ENCODE results near the gene IST1.
A peak's percentile ranks its signal among the peaks of the same experiment; 100 is the strongest.

IST1 gene

DNA sequence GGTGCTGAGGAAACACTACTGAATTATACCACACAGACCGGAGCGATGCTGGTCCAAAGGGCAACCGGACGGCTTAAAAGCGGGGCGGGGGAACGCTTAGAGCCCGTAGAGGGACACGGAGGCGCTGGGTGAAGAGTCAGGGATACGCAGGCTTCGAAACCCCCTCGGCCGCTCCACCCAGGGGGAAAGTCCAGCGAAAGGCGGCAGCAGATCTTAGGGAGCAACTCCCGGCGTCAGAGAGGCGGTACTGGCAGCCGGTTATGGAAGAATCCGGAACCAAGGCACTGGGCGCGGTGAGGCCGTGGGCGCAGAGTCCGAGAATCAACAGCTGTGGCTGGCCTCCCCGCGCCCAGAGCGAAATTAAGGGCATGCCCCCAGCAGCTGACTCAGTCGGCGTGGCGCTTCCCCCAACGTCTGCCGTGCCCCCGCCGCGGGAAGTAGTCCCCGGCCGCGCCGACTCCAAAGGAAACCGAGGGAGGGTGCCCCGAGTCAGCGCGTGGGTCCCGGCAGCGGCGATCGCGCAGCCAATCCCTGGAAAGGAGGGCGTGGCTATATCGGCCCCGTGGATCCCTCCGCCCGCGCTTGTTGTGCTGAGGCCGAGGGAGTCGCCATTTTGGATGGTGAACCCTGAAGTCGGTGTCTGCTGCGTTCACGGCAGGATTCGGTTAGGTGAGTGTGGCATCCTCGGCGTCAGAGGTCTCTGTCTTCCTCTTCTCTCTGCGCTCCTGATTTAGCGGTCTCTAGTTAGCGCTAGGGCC is at the start of gene IST1:
IST1 (plus strand) TSS at position 611 of the 758 bp plus-strand sequence. CDS start 20,110 bp downstream, outside the sequence.
- no peaks in the 10 kb centered on the region; the same call in 1 of the 2 replicates for H3K4me1 ChIP-seq (ENCODE audit: insufficient read depth, low read length)
- no peaks in the 10 kb centered on the region for H3K27me3 ChIP-seq (ENCODE audit: insufficient read depth, low read length)
- H3K9ac ChIP-seq (ENCODE audit: low read depth, low read length) = peak within 1 kb of the TSS; percentile 98
- H3K36me3 ChIP-seq (ENCODE audit: insufficient read depth, low read depth, low read length) = peaks cover 7% of the 10 kb centered on the region; the same call in 1 of the 2 replicates
- peak within 1 kb of the TSS; percentile 96 for H3K4me3 ChIP-seq (ENCODE audit: low read length)
- peak within 1 kb of the TSS; percentile 88 for H3K27ac ChIP-seq (ENCODE audit: low read length)
- H3K9me3 ChIP-seq (ENCODE audit: insufficient read depth, low read depth, low read length) = no peaks in the 10 kb centered on the region

DNA sequence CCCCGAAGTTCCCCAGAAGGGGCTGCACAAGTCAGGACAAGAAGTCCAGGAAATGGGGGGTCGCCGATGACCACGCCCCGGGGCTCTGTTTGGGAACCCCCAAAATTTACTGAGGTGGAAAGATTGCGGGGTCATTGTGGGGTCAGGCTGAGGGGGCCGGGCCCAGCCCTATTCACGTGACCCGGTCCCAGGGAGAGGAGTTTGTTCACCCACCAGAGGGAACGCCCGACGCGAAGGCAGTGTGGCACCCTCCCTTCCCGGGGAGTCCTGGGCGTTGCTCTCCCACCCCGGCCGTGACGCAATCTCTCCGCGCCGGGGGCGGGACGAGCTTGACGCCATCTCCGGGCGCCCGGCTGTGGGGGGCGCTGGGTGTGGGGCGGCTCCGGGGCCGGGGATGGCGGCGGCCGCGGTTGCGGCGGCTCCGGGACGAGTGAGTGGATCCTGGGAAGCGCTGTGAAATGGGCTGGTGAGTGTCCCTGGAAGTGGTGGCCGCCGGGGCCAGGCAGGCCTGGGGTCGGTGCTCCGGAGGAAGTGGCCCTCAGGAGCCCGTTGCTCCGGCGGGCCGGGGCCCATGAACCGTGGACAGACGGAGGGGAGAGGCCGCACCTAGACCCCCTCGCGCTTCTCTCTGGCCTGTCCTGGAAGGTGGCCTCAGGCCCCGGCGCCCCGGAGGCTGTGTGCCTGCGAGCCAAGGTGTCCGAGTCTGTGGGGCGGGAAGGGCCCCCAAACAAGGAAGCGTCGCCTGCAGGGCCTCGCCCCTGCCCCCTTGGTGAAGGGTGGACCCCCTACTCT is 49.5 kb upstream of the IST1 start, which contains the start of gene ATXN1L:
ATXN1L (plus strand) TSS at position 338 of the 792 bp plus-strand sequence. CDS start 3,765 bp downstream, outside the sequence.
- H3K27ac ChIP-seq (ENCODE audit: low read length) = peak within 1 kb of the TSS; percentile 99
- no peaks in the 10 kb centered on the region for H3K9me3 ChIP-seq (ENCODE audit: insufficient read depth, low read depth, low read length)
- peak within 1 kb of the TSS; percentile 98 for H3K4me3 ChIP-seq (ENCODE audit: low read length)

DNA sequence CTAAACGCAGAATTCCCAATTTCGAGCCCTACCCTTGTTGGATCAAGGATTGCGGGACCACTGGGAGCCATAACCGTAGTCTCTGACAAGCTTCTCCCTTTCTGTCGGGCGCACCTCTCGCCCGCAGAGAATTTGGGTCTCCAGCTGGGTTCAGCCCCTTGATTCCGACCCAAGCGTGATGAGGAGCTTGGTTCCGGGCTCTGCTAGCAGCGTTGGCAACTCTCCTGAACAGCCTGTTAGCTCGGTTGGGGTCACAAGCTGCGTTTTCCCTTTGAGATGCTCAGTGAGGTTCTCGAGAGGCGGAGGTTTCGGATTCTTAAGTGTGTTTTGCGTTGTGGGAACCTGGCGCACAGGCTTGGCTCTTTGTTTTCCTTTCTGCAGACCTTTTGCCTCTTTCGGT is 48.9 kb upstream of the IST1 start:
- peaks cover 3% of the 10 kb centered on the region; the same call in 1 of the 2 replicates for H3K4me1 ChIP-seq (ENCODE audit: insufficient read depth, low read length)
- no peaks in the 10 kb centered on the region for H3K27me3 ChIP-seq (ENCODE audit: insufficient read depth, low read length)
- H3K9me3 ChIP-seq (ENCODE audit: insufficient read depth, low read depth, low read length) = no peaks in the 10 kb centered on the region
- H3K27ac ChIP-seq (ENCODE audit: low read length) = no peak overlapping the region
- H3K9ac ChIP-seq (ENCODE audit: low read depth, low read length) = peak overlapping the region; percentile 90
- H3K36me3 ChIP-seq (ENCODE audit: insufficient read depth, low read depth, low read length) = peaks cover 35% of the 10 kb centered on the region
- H3K4me3 ChIP-seq (ENCODE audit: low read length) = peak overlapping the region; percentile 98

More for the DNA sequence above, 49.5 kb upstream of the IST1 start, which contains the start of gene ATXN1L:
- H3K4me1 ChIP-seq (ENCODE audit: insufficient read depth, low read length) = peaks cover 3% of the 10 kb centered on the region; the same call in 1 of the 2 replicates
- H3K27me3 ChIP-seq (ENCODE audit: insufficient read depth, low read length) = no peaks in the 10 kb centered on the region
- peaks cover 29% of the 10 kb centered on the region for H3K36me3 ChIP-seq (ENCODE audit: insufficient read depth, low read depth, low read length)
- H3K9ac ChIP-seq (ENCODE audit: low read depth, low read length) = peak within 1 kb of the TSS; percentile 94

DNA sequence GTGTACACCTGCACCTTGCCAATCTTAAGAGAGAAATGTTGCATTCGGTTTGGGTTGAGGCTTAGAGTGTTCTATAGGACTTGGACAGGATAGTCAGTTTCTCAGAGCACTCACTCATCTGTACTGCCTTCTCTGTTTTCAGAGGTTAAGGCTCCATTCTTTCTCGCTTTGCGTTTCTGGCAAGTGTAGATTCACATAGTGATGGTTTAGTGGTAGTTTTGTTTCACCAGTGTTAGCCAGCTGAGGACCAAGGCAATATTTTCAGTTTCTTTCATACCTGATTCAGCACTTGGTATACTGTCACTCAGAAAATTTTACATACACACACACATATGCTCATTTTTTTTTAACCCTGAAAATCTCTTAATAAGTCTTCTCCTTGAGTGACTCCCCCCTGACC is 48.2 kb upstream of the IST1 start:
- no peak overlapping the region for H3K27ac ChIP-seq (ENCODE audit: low read length)
- H3K4me3 ChIP-seq (ENCODE audit: low read length) = peak overlapping the region; percentile 98
- H3K27me3 ChIP-seq (ENCODE audit: insufficient read depth, low read length) = no peaks in the 10 kb centered on the region
- peaks cover 3% of the 10 kb centered on the region; the same call in 1 of the 2 replicates for H3K4me1 ChIP-seq (ENCODE audit: insufficient read depth, low read length)
- peak overlapping the region; percentile 90; the same call in 1 of the 2 replicates for H3K9ac ChIP-seq (ENCODE audit: low read depth, low read length)
- peaks cover 40% of the 10 kb centered on the region for H3K36me3 ChIP-seq (ENCODE audit: insufficient read depth, low read depth, low read length)
- no peaks in the 10 kb centered on the region for H3K9me3 ChIP-seq (ENCODE audit: insufficient read depth, low read depth, low read length)

DNA sequence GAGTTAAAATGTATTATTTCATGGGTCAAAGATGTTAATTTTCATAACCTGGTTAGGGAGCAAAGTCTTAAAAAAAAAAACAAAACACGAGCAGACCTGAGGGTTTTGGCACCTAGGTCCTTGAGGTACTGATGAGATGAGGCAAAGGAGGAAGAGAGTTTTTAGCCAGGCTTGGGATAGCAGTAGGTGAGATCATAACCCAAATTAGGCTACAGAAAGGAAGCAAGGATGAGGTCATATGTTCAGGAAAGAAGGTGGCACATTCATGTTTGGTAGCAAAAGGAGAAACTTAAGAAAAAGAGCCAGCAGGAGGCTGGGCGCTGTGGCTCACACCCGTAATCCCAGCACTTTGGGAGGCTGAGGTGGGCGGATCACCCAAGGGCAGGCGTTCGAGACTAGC is 46.7 kb upstream of the IST1 start:
- Histone ChIP-seq H3K36me3 (ENCODE audit: insufficient read depth, low read depth, low read length) (peaks cover 53% of the 10 kb centered on the region), H3K27me3 (ENCODE audit: insufficient read depth, low read length) (no peaks in the 10 kb centered on the region), H3K4me1 (ENCODE audit: insufficient read depth, low read length) (peaks cover 3% of the 10 kb centered on the region; the same call in 1 of the 2 replicates), H3K4me3 (ENCODE audit: low read length) (no peak overlapping the region), H3K9me3 (ENCODE audit: insufficient read depth, low read depth, low read length) (no peaks in the 10 kb centered on the region), H3K9ac (ENCODE audit: low read depth, low read length) (no peak overlapping the region), H3K27ac (ENCODE audit: low read length) (no peak overlapping the region)

DNA sequence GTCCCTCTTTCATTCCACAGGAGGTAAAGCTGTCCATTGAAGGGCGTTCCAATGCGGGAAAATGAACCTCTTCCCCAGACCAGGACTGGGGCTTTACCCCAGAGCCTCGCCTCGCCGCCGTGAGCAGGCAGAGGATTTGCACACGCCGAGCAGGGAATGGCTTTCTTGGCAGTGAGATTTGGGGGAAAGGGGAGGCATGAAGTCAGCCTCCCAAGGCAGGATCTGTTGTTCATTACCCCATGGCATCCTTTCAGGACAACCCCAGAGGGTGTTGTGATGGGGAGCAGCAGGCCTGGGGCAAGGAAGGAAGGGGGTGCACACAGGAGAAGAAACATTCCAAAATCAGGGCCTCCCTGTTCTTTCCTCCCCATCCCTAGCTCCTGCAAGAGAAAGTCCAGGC is 43.6 kb upstream of the IST1 start:
- H3K9ac ChIP-seq (ENCODE audit: low read depth, low read length) = no peak overlapping the region
- H3K27ac ChIP-seq (ENCODE audit: low read length) = no peak overlapping the region
- peaks cover 53% of the 10 kb centered on the region for H3K36me3 ChIP-seq (ENCODE audit: insufficient read depth, low read depth, low read length)
- peaks cover 3% of the 10 kb centered on the region; the same call in 1 of the 2 replicates for H3K4me1 ChIP-seq (ENCODE audit: insufficient read depth, low read length)
- H3K4me3 ChIP-seq (ENCODE audit: low read length) = no peak overlapping the region
- H3K27me3 ChIP-seq (ENCODE audit: insufficient read depth, low read length) = no peaks in the 10 kb centered on the region
- H3K9me3 ChIP-seq (ENCODE audit: insufficient read depth, low read depth, low read length) = no peaks in the 10 kb centered on the region

DNA sequence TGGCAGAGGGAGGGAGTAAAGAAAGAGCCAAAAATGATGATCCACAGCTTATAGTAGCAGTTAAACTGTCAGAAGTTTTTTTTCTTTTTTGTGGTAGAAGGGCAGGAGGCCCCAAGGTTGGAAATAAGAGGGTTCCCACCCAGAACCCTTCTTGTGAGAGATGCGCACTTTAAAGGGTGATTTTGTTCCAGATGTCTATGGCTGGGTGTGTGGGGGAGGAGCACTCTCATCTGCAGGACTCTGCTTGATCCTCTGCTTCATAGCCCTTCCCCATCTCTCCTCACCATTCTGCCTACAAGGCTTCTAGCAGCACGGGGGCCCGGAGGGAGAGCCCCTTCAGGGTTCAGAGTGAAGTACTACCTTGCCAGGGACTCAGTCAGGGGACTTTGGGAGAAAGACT is 43.2 kb upstream of the IST1 start:
- Histone ChIP-seq H3K9ac (ENCODE audit: low read depth, low read length) (no peak overlapping the region), H3K36me3 (ENCODE audit: insufficient read depth, low read depth, low read length) (peaks cover 53% of the 10 kb centered on the region)

DNA sequence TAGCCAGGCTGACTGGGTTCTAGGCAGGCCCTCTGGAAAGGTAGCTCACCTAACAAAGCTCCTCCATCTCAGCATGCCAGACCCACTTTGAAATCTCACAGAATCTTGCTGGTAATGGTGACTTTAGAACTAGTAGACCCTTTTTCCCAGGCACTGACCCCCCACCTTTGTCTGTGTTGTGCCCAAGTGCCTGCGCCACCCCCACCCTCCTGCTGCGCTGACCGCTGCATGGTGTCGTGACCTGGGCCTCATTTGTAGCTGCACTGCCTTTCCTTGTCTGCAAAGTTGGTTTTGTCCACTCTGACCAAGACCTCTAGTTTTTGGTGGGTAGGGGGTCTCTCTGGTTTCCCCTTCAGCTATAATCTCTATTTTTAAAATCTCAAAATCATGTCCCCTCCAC is 42.8 kb upstream of the IST1 start:
- H3K36me3 ChIP-seq (ENCODE audit: insufficient read depth, low read depth, low read length) = peaks cover 53% of the 10 kb centered on the region
- no peaks in the 10 kb centered on the region for H3K9me3 ChIP-seq (ENCODE audit: insufficient read depth, low read depth, low read length)
- no peak overlapping the region for H3K9ac ChIP-seq (ENCODE audit: low read depth, low read length)

More for the DNA sequence above, 43.2 kb upstream of the IST1 start:
- H3K27me3 ChIP-seq (ENCODE audit: insufficient read depth, low read length) = no peaks in the 10 kb centered on the region
- peaks cover 1% of the 10 kb centered on the region; the same call in 1 of the 2 replicates for H3K4me1 ChIP-seq (ENCODE audit: insufficient read depth, low read length)
- H3K9me3 ChIP-seq (ENCODE audit: insufficient read depth, low read depth, low read length) = no peaks in the 10 kb centered on the region
- no peak overlapping the region for H3K27ac ChIP-seq (ENCODE audit: low read length)
- no peak overlapping the region for H3K4me3 ChIP-seq (ENCODE audit: low read length)

DNA sequence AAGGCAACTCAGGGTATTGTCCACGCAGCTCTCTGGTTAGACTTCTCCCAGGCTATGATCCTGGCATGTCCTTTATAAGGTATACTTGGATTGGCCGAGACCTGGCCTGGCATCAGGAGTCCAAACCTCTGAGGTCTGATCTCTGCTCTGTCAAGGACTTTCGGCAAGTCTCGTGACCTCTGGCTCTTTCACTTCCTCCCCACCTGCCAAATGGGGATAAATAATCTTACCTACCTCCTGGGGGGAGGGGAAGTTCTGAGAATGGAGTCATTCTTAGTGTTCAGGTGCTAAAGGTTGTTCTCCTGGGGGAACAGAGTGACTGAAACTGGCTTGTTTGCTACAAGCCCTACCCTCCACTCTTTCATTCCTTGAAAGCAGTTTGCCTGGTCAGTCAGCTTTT is 41.9 kb upstream of the IST1 start:
- Histone ChIP-seq H3K9me3 (ENCODE audit: insufficient read depth, low read depth, low read length) (no peaks in the 10 kb centered on the region), H3K27me3 (ENCODE audit: insufficient read depth, low read length) (no peaks in the 10 kb centered on the region), H3K4me3 (ENCODE audit: low read length) (no peak overlapping the region), H3K9ac (ENCODE audit: low read depth, low read length) (no peak overlapping the region), H3K4me1 (ENCODE audit: insufficient read depth, low read length) (no peaks in the 10 kb centered on the region), H3K27ac (ENCODE audit: low read length) (no peak overlapping the region), H3K36me3 (ENCODE audit: insufficient read depth, low read depth, low read length) (peaks cover 52% of the 10 kb centered on the region)

More for the DNA sequence above, 42.8 kb upstream of the IST1 start:
- no peaks in the 10 kb centered on the region for H3K27me3 ChIP-seq (ENCODE audit: insufficient read depth, low read length)
- no peak overlapping the region for H3K27ac ChIP-seq (ENCODE audit: low read length)
- H3K4me3 ChIP-seq (ENCODE audit: low read length) = no peak overlapping the region
- no peaks in the 10 kb centered on the region for H3K4me1 ChIP-seq (ENCODE audit: insufficient read depth, low read length)

DNA sequence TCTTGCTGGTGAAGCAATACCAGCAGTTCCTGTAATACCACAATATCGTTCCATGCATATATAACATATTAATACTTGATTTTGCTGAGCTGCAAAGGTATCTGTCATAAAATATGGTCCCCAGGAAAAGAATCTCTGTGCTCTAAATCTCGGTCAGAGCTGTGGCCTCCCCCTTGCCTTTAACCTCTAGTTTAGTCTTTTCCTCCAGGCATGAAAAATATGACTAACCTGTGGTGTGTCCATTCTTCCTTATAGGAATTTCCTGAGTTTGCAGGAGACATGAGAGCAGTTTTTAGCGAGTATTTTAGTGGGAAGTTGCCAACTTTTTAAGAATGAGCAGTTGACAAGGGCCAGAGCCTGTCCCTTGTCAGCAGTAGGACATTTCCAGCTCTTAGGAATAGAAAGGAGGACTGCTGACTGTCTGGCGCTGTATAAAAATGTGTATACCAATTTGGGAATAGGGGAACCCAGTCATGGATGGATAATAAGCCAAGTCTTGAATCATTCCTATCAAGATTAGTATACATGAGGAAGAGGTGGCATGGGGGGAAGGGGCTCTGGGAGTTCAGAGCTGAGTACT is 40.9 kb upstream of the IST1 start:
- peaks cover 51% of the 10 kb centered on the region for H3K36me3 ChIP-seq (ENCODE audit: insufficient read depth, low read depth, low read length)

DNA sequence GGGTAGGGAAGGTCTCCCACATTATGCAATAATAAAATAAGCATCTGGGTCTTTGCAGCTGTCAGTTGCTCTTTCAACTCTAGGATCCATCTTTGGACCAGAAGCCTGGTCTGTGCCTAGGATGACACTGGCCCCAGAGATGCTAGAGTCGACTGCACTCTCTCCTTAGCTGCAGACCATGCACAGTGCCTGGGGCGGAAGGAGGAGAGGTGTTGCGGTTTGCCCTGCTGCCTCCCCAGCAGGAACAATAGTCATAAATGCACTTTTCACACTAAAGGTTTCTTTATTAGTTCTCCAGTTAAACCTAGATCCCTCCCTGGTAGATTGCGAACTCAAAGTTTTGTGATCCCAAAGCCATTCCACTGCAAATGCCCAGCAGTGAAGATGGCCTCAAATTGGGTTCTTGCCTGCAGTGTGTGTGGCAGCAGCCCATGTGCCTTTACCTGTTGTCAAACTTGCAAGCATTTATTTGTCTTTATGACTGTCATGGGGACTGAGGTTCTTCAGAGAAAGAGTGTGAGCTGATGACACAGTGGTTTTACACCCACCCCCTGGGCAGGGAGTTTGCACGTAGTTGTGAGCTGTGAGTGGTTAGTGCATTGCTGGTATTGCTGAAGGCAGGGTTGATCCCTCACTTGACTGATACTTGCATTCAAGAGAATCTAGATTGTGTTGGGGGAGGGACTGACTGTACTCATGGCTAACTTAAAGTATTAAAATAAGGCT is 39.2 kb upstream of the IST1 start:
- Histone ChIP-seq H3K27me3 (ENCODE audit: insufficient read depth, low read length) (no peaks in the 10 kb centered on the region), H3K36me3 (ENCODE audit: insufficient read depth, low read depth, low read length) (peaks cover 47% of the 10 kb centered on the region), H3K4me3 (ENCODE audit: low read length) (no peak overlapping the region), H3K9ac (ENCODE audit: low read depth, low read length) (no peak overlapping the region), H3K4me1 (ENCODE audit: insufficient read depth, low read length) (no peaks in the 10 kb centered on the region), H3K9me3 (ENCODE audit: insufficient read depth, low read depth, low read length) (no peaks in the 10 kb centered on the region), H3K27ac (ENCODE audit: low read length) (no peak overlapping the region)

More for the DNA sequence above, 40.9 kb upstream of the IST1 start:
- H3K9ac ChIP-seq (ENCODE audit: low read depth, low read length) = no peak overlapping the region
- no peaks in the 10 kb centered on the region for H3K4me1 ChIP-seq (ENCODE audit: insufficient read depth, low read length)
- H3K9me3 ChIP-seq (ENCODE audit: insufficient read depth, low read depth, low read length) = no peaks in the 10 kb centered on the region
- no peak overlapping the region for H3K4me3 ChIP-seq (ENCODE audit: low read length)
- no peaks in the 10 kb centered on the region for H3K27me3 ChIP-seq (ENCODE audit: insufficient read depth, low read length)
- no peak overlapping the region for H3K27ac ChIP-seq (ENCODE audit: low read length)
